Endothelial cell of umbilical vein (primary cell): Measurements from ENCODE around the gene DNAJC22. TPM values are rescaled to one million over a fixed set of nuclear protein-coding genes. Genes with fewer than 3 reads are reported as not detected.

ENCODE experiments used
- BruUV-seq: library from RNA; stranded (reverse); fragments of 400-500 nt; replicated peaks from 2 replicates; lab custom pipeline; 2021; lab: Mats Ljungman, UMichigan
- CTCF ChIA-PET: fragments of 300-600, 350-600 bp; sonication (Branson Sonifier 250); formaldehyde crosslinking; loops from one replicate; lab custom pipeline; 2021; ENCODE audit warnings: antibody characterized with exemption, inconsistent platforms; lab: Charles Lee
- POLR2A ChIA-PET: fragments of 300-600, 350-600 bp; sonication (Branson Sonifier 250); formaldehyde crosslinking; loops from one replicate; lab custom pipeline; 2021; ENCODE audit warnings: antibody characterized with exemption, inconsistent platforms; lab: Charles Lee
- DNase-seq: peaks from one replicate; pipeline ENCODE4 v3.0.0-alpha.2; 2011; ENCODE audit warnings: low read depth, low spot score
- FAIRE-seq: peaks from 2 replicates; lab custom pipeline; 2011; peaks lifted over from hg19 to GRCh38; lab: Jason Lieb, UNC
- H2AFZ ChIP-seq: 2 replicates; pipeline ENCODE4 v1.6.0; 2012; ENCODE audit warnings: low read depth, low read length, control low read depth, inconsistent platforms
- H3K27ac ChIP-seq: 2 replicates; pipeline ENCODE4 v1.5.1; 2011; ENCODE audit warnings: low read depth, mild to moderate bottlenecking, control low read depth, low read length, moderate library complexity; ENCODE audit not compliant: insufficient read depth
- H3K27me3 ChIP-seq, 2 experiments: 2 replicates each; pipeline versions ENCODE4 v1.6.0 to v1.6.1; 2011; ENCODE audit warnings: low read length in 2 of 2, mixed read lengths in 1 of 2; ENCODE audit not compliant: control insufficient read depth in 2 of 2, insufficient read depth in 2 of 2
- H3K36me3 ChIP-seq, 2 experiments: 2 replicates in 1 of 2; 3 replicates in 1 of 2; pipeline ENCODE4 v1.5.1; 2011; ENCODE audit warnings: low read length in 2 of 2, mild to moderate bottlenecking in 1 of 2, moderate library complexity in 1 of 2; ENCODE audit not compliant: control insufficient read depth in 2 of 2, insufficient read depth in 2 of 2; ENCODE audit errors: extremely low read depth in 1 of 2
- H3K4me1 ChIP-seq: 3 replicates; pipeline ENCODE4 v1.5.1; 2011; ENCODE audit warnings: mild to moderate bottlenecking, low read length; ENCODE audit not compliant: control insufficient read depth, insufficient read depth; ENCODE audit errors: extremely low read depth
- H3K4me2 ChIP-seq: 2 replicates; pipeline ENCODE4 v1.6.1; 2011; ENCODE audit warnings: low read length, control low read depth, mixed read lengths; ENCODE audit not compliant: insufficient read depth
- H3K4me3 ChIP-seq, 3 experiments: fragments of 200-600 bp in 1 of 3; sonication (generic), shearing (Covaris generic) in 1 of 3; replicated peaks in 1 of 3; 2 replicates each; pipeline ENCODE4 v1.5.1; 2011 to 2016; ENCODE audit warnings: control low read depth in 3 of 3, low read length in 3 of 3, mild to moderate bottlenecking in 2 of 3, inconsistent platforms in 1 of 3, low read depth in 1 of 3, moderate library complexity in 1 of 3; ENCODE audit not compliant: insufficient read depth in 1 of 3
- H3K79me2 ChIP-seq: 2 replicates; pipeline ENCODE4 v1.6.0; 2012; ENCODE audit warnings: low read length, inconsistent platforms; ENCODE audit not compliant: control insufficient read depth, insufficient read depth
- H3K9ac ChIP-seq: replicated peaks from 2 replicates; pipeline ENCODE3; 2011; ENCODE audit warnings: low read length, control low read depth; ENCODE audit not compliant: insufficient read depth; ENCODE audit errors: extremely low read depth
- H3K9me1 ChIP-seq: replicated peaks from 3 replicates; pipeline ENCODE4 v1.6.0; 2011; ENCODE audit warnings: mild to moderate bottlenecking, low read length; ENCODE audit not compliant: control insufficient read depth, insufficient read depth; ENCODE audit errors: extremely low read depth
- H3K9me3 ChIP-seq: replicated peaks from 2 replicates; pipeline ENCODE4 v1.5.1; 2012; ENCODE audit warnings: low read length, inconsistent platforms; ENCODE audit not compliant: control insufficient read depth, insufficient read depth
- H4K20me1 ChIP-seq: replicated peaks from 2 replicates; pipeline ENCODE3; 2011; ENCODE audit warnings: mild to moderate bottlenecking, low read length; ENCODE audit not compliant: control insufficient read depth, insufficient read depth; ENCODE audit errors: extremely low read depth
- FOS ChIP-seq: IDR thresholded peaks from 2 replicates; pipeline ENCODE4 v1.6.1; 2011; ENCODE audit warnings: mild to moderate bottlenecking, low read length, moderate library complexity, borderline replicate concordance; ENCODE audit not compliant: insufficient read depth
- GATA2 ChIP-seq: IDR thresholded peaks from 2 replicates; pipeline ENCODE4 v1.7.0; 2011; ENCODE audit warnings: low read depth, mild to moderate bottlenecking, moderate library complexity, mixed read lengths, low read length; ENCODE audit not compliant: insufficient read length, insufficient read depth
- JUN ChIP-seq: IDR thresholded peaks from 2 replicates; pipeline ENCODE4 v1.6.1; 2011; ENCODE audit warnings: borderline replicate concordance, low read depth; ENCODE audit not compliant: insufficient read length, insufficient read depth
- MYC ChIP-seq: IDR thresholded peaks from one replicate; pipeline ENCODE4 v1.6.1; 2011; ENCODE audit warnings: mild to moderate bottlenecking, low read depth, low read length
- POLR2A ChIP-seq: IDR thresholded peaks from 2 replicates; pipeline ENCODE4 v1.6.1; 2012; ENCODE audit warnings: low read depth, mild to moderate bottlenecking, control low read depth, low read length
- POLR2AphosphoS5 ChIP-seq: IDR thresholded peaks from 2 replicates; pipeline ENCODE4 v1.6.1; 2012; ENCODE audit warnings: low read depth, mild to moderate bottlenecking, control low read depth, low read length, moderate library complexity; ENCODE audit not compliant: insufficient read depth
- dilution Hi-C: fragments of 300-500 bp; cut with MboI; formaldehyde crosslinking; loops from one replicate; pipeline ENCODE4 v1.15.0; 2019; ENCODE audit warnings: low sequenced_read_pairs; ENCODE audit not compliant: extremely low pct_ligation_motif_present
- intact Hi-C: fragments of 100-400 bp; cut with micrococcal nuclease; formaldehyde crosslinking; loops from one replicate; pipeline ENCODE4 v1.10.0; 2022
- polyA plus RNA-seq, 4 experiments: library from polyadenylated mRNA; depleted of rRNA in 3 of 4; stranded (reverse) in 3 of 4; unstranded in 1 of 4; fragments of >200 nt; gene quantifications; 2 replicates each; pipeline versions ENCODE4 v1.2.1 to v1.2.3, GENCODE V29; 2011 to 2012; ENCODE audit warnings: missing spikeins in 1 of 4
- total RNA-seq: library from RNA; stranded (reverse); gene quantifications from 2 replicates; pipeline ENCODE4 v1.2.3, GENCODE V29; 2021

The DNAJC22 gene
- total and polyA plus RNA-seq, 2 donors (not counting 3 experiments of a cell fraction or from before 2014, with no cell fraction given): 1.3 to 1.4 TPM

GRCh38 chr12:49322708-49323523 lies 23.8 kb upstream of the DNAJC22 start, which contains the start of gene TROAP:
TROAP (plus strand) TSS chr12:49323255; CDS start chr12:49323609, 354 bp downstream.
- no TSS peak for BruUV-seq
- ChIA-PET POLR2A (interaction anchor here (0.5 to 1.5 kb wide), 6 partner anchors 9 to 54 kb away, joined by 3 to 7 read pairs (median 4); partner anchors contain the start of genes C1QL4 and SPATS2), CTCF (interaction anchor here (0.6 to 4.9 kb wide), 15 partner anchors 9 to 1835 kb away, joined by 3 to 43 read pairs (median 5); partner anchors contain the start of gene DNAJC22)
- H3K4me1 ChIP-seq: peaks cover 12% of the 10 kb centered on the region
- peaks cover 11% of the 10 kb centered on the region for H3K79me2 ChIP-seq
- no peaks in the 10 kb centered on the region for H4K20me1 ChIP-seq
- DNase-seq (peak; percentile 99), FAIRE-seq (peak; percentile 99)
- peak within 1 kb of the TSS; percentile 96 for H3K4me2 ChIP-seq
- H3K27me3 ChIP-seq: no peaks in the 10 kb centered on the region
- TF ChIP-seq JUN (no peak), POLR2A (peak; percentile 52), POLR2AphosphoS5 (peak; percentile 83), GATA2 (no peak), MYC (no peak), FOS (no peak)
- peak within 1 kb of the TSS; percentile 59 to 90 (median 73) for H3K4me3 ChIP-seq
- peak within 1 kb of the TSS; percentile 86 for H3K9ac ChIP-seq
- peaks cover 0 to 3% of the 10 kb centered on the region in 2 experiments for H3K36me3 ChIP-seq
- intact Hi-C loops: loop anchor here (1.0 kb wide), 1 partner anchor 19 kb away; no protein-coding TSS in a partner anchor
- no peaks in the 10 kb centered on the region for H3K9me3 ChIP-seq
- H3K9me1 ChIP-seq: no peaks in the 10 kb centered on the region
- H3K27ac ChIP-seq: peak within 1 kb of the TSS; percentile 58
- dilution Hi-C loops: no loop called here
- H2AFZ ChIP-seq: peak within 1 kb of the TSS; percentile 95
